GM10266 (cell line): Measurements from ENCODE around the gene ARHGAP26.

Experiments used
- DNase-seq: peaks from one replicate; pipeline ENCODE4 v3.0.0; 2012; ENCODE audit errors: extremely low spot score
- TF ChIP-seq, protein P1 (sequence below): IDR thresholded peaks from 2 replicates; pipeline ENCODE4 v1.5.1; 2012; ENCODE audit warnings: mild to moderate bottlenecking, low read depth; ENCODE audit not compliant: control insufficient read depth, insufficient read depth; ENCODE audit errors: missing control alignments

ARHGAP26 gene

DNA sequence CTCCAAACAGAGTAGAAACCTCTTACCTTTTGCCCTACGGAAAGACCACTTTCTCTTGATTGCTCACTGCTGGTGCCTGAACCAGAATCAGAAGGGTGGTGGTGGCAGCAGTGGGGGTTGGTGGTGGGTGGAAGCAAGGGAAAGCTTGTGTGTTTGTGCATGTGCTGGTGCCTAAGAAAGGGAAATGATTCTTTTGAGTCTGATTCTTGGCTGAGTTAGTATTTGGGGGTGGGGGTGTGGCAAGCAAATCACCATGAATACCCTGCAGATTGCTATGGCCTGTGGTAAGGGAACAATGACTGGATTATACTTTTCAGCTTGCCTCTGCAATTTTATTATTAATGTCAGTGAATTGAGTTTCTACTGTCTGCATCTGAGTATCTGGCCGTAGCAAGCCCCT, 106.6 kb downstream of the ARHGAP26 start:
- DNase-seq: no peak
- TF ChIP-seq, protein P1, sequence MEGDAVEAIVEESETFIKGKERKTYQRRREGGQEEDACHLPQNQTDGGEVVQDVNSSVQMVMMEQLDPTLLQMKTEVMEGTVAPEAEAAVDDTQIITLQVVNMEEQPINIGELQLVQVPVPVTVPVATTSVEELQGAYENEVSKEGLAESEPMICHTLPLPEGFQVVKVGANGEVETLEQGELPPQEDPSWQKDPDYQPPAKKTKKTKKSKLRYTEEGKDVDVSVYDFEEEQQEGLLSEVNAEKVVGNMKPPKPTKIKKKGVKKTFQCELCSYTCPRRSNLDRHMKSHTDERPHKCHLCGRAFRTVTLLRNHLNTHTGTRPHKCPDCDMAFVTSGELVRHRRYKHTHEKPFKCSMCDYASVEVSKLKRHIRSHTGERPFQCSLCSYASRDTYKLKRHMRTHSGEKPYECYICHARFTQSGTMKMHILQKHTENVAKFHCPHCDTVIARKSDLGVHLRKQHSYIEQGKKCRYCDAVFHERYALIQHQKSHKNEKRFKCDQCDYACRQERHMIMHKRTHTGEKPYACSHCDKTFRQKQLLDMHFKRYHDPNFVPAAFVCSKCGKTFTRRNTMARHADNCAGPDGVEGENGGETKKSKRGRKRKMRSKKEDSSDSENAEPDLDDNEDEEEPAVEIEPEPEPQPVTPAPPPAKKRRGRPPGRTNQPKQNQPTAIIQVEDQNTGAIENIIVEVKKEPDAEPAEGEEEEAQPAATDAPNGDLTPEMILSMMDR: no peak

DNA sequence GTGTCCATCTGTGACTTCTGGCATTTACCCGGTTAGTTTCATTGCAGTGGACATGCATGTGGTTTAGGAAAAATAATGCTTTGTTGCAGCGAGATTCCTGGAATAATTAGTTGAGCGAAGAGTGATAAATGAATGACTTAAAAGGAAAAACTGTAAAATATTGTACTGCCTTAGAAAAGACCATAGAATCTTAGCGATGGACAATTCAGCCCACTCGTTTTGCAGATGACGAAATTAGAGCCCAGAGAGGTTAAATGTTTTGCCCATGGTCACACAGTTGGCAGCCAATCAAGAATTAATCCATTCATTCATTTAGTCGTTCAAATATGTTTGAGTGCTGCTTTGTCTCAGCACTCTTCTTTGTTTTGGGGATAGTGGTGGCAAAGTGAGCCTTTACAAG, 107.9 kb downstream of the ARHGAP26 start:
- TF ChIP-seq, protein P1: no peak
- no peak for DNase-seq

DNA sequence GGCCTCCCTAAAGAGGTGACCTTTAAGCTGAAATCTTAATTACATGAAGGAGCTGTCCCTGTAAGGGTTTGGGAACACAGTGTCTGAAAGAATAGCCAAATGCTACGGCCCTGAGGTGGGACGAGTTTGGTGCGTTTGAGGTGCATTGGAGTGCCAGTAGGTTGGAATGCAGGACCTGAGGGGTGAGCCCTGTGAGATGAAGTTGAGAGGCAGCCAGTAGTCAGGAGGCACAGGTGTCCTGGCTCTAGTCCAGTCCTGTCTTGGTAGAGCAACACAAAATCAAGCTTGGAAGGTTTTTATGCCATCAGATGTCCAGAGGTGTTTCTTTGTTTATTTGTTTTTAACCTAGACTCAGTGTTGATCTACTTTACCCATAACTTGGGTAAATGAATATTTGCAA, 108.5 kb downstream of the ARHGAP26 start:
- no peak for DNase-seq

DNA sequence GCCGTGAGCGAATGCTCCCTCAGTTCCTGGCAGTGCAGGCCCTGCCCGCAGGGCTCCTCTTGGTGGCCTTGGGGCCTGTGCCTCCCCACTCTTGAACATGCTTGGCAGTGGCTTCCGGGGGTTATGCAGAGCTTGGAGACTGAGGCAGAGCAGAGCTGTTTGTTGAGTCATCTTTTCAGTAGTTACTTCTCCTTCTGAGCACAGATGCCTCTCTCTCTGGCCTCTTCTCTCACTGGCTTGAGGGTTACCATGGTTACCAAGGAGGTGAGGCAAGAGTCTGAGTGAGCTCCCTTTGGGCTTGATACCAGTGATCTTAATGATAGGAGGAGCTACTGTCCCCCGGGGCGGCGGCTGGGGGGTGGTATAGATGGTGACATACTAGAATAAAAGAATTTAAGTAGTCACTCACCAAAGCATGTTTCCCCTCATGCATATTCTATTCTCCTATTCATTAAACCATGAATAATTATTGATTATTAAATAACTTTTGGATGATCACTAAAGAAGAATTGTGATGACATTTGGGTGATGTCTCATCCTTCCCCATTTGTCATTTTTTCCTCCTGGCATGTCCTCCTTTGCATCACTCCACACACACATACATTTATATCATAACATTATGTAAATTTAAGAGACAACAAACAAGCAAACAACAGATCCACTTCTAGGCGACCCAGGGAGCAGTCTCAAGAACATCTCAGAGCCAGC, 111.1 kb downstream of the ARHGAP26 start:
- TF ChIP-seq, protein P1: no peak
- no peak for DNase-seq

More for the DNA sequence above, 108.5 kb downstream of the ARHGAP26 start:
- TF ChIP-seq, protein P1: no peak

DNA sequence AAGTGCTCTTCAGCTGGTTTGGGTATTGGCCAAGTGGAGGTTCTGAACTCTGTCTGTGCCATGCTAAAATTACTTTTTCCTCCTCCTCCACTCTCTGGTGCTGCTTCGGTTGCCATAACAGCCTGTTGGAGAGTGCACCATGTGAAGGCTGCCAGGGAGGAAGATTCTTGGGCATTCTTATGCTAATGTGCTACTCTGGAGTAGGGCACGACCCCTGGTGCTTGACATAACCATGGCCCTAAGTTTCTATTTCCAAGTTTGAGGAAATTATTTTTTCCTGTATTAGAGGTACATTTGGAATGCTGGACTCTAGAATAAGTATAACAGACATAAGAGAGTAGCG, 111.6 kb downstream of the ARHGAP26 start:
- TF ChIP-seq, protein P1: no peak
- DNase-seq: no peak

DNA sequence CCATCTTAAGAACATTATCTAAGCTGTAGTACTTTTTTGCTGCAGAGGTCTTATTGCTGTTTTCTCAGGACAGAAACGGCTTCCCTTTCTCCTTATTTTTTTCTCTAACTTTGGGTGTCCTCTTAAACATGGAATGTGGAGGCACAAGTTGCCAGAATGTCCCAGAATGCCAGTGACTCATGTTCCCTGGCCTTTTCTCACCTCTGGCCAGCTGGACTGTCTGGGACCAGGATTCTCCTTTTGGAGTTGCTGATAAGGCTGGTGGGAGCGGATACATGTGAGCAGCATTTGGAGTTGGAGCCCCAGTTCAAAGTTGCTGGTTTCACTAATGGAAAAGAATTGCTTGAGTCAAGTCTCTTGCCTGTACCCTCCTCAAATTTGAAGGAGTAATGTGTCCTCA, 112.8 kb downstream of the ARHGAP26 start:
- DNase-seq: no peak
- TF ChIP-seq, protein P1: no peak

DNA sequence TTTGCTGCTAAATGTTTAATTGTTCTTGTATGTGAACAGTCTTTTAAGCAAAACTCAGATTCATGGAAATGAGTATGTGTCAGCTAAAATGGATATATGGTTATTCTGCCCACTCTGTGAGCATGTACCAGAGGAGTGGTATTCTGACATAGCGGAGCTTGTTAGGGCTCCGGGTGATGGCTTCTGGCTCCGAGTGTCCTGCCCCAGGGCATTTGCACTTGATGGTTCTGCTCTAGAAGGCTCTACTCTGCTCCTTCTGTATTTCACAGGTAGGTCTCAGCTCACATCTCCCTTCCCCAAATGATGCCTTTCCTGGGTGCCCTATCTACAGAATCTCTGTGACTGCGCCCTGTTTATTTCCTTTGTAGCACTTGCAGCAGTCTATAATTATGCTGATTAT, 113.3 kb downstream of the ARHGAP26 start:
- DNase-seq: no peak
- TF ChIP-seq, protein P1: no peak
